IMR-90 (cell line): ENCODE results near the gene EHMT1.
"Not testable (repeated sequence)": the region's sequence is repeated elsewhere in the genome, so short reads cannot be mapped to it uniquely, and the experiment has no call there.

Experiments used
- BHLHE40 ChIP-seq: fragments of 150-350 bp; IDR thresholded peaks from 2 replicates; pipeline ENCODE4 v1.6.1; 2016; ENCODE audit warnings: mild to moderate bottlenecking, low read depth, low read length
- CTCF ChIP-seq: conservative IDR thresholded peaks from 2 replicates; pipeline ENCODE4 v1.5.1; 2012; ENCODE audit warnings: mild to moderate bottlenecking, low read depth, low read length, improper control_type of control experiment
- ELK1 ChIP-seq: fragments of 150-350 bp; IDR thresholded peaks from 2 replicates; pipeline ENCODE4 v1.6.1; 2016; ENCODE audit warnings: low read depth, mild to moderate bottlenecking, low read length, moderate library complexity, borderline replicate concordance
- FOS ChIP-seq: fragments of 150-350 bp; IDR thresholded peaks from 2 replicates; pipeline ENCODE4 v1.6.1; 2016; ENCODE audit warnings: low read depth, low read length
- MAFK ChIP-seq: IDR thresholded peaks from 2 replicates; pipeline ENCODE4 v1.6.1; 2012; ENCODE audit warnings: low read depth, low read length, improper control_type of control experiment
- MAZ ChIP-seq: IDR thresholded peaks from 2 replicates; pipeline ENCODE4 v1.6.1; 2012; ENCODE audit warnings: low read depth, mild to moderate bottlenecking, low read length, improper control_type of control experiment, moderate library complexity, borderline replicate concordance
- MXI1 ChIP-seq: IDR thresholded peaks from 2 replicates; pipeline ENCODE4 v1.6.1; 2012; ENCODE audit warnings: low read depth, mild to moderate bottlenecking, low read length, moderate library complexity, borderline replicate concordance
- NFE2L2 ChIP-seq: fragments of 150-350 bp; IDR thresholded peaks from 2 replicates; pipeline ENCODE4 v1.6.1; 2016; ENCODE audit warnings: low read depth, mild to moderate bottlenecking, low read length
- POLR2A ChIP-seq: IDR thresholded peaks from 2 replicates; pipeline ENCODE4 v1.6.1; 2012; ENCODE audit warnings: mild to moderate bottlenecking, low read depth, low read length
- RAD21 ChIP-seq: IDR thresholded peaks from 2 replicates; pipeline ENCODE4 v1.6.1; 2012; ENCODE audit warnings: low read length, improper control_type of control experiment
- RCOR1 ChIP-seq: IDR thresholded peaks from 2 replicates; pipeline ENCODE4 v1.6.1; 2012; ENCODE audit warnings: mild to moderate bottlenecking, low read length, improper control_type of control experiment; ENCODE audit not compliant: insufficient replicate concordance
- SMC3 ChIP-seq: fragments of 150-350 bp; IDR thresholded peaks from 2 replicates; pipeline ENCODE4 v1.6.1; 2016; ENCODE audit warnings: low read depth, mild to moderate bottlenecking, antibody characterized with exemption, low read length, moderate library complexity
- USF2 ChIP-seq: fragments of 150-350 bp; IDR thresholded peaks from 2 replicates; pipeline ENCODE4 v1.6.1; 2017; ENCODE audit warnings: mild to moderate bottlenecking, antibody characterized with exemption, low read length, low read depth

GRCh38 chr9:137726336-137726735 is 107.5 kb downstream of the EHMT1 start:
- TF ChIP-seq MXI1, CTCF, NFE2L2, POLR2A, RAD21, MAZ, USF2, RCOR1, FOS, BHLHE40, SMC3, MAFK, ELK1: not testable (repeated sequence)
